ENCODE measurements around the gene FGD1. TPM values are rescaled to one million over a fixed set of nuclear protein-coding genes. Genes with fewer than 3 reads are reported as not detected.
A peak's percentile ranks its signal among the peaks of the same experiment; 100 is the strongest.
"Not testable (repeated sequence)": the region's sequence is repeated elsewhere in the genome, so short reads cannot be mapped to it uniquely, and the experiment has no call there.

Gene FGD1
- total RNA-seq, 3 donors from 2014 or later: 2.0 to 8.1 (median 3.5) TPM

GRCh38 chrX:54494989-54495813 lies 833 bp downstream of the FGD1 start:
- H3K4me3 ChIP-seq: peak overlapping the region; percentile 30
- no peaks in the 10 kb centered on the region for H3K4me1 ChIP-seq (ENCODE audit: low read depth)
- intact Hi-C loops (cut with DNase I, micrococcal nuclease): no loop called here
- DNase-seq (peak in 2 of 3 donors; percentile 9 to 32), ATAC-seq (peak; percentile 45)
- no peaks in the 10 kb centered on the region for H3K36me3 ChIP-seq (ENCODE audit: low read depth)
- H3K9me3 ChIP-seq: no peaks in the 10 kb centered on the region
- TF ChIP-seq CTCF (IDR thresholded peaks at IDR 0.05): no peak

GRCh38 chrX:54494166-54494988 lies 1.7 kb downstream of the FGD1 start:
- H3K9me3 ChIP-seq: no peaks in the 10 kb centered on the region
- no peaks in the 10 kb centered on the region for H3K36me3 ChIP-seq (ENCODE audit: low read depth)
- no peak for ATAC-seq
- no peak for DNase-seq
- H3K4me1 ChIP-seq (ENCODE audit: low read depth): no peaks in the 10 kb centered on the region
- no peak for TF ChIP-seq CTCF (IDR thresholded peaks at IDR 0.05)
- intact Hi-C loops (cut with DNase I, micrococcal nuclease): no loop called here
- H3K4me3 ChIP-seq: no peak overlapping the region

- no peak for ATAC-seq
- intact Hi-C loops (cut with DNase I, micrococcal nuclease): no loop called here
These were observed 3.7 kb downstream of the FGD1 start for GRCh38 chrX:54492340-54492739.

GRCh38 chrX:54489819-54490218 lies 6.2 kb downstream of the FGD1 start:
- H3K4me3 ChIP-seq; ATAC-seq; H3K36me3 ChIP-seq (ENCODE audit: low read depth); intact Hi-C loops (cut with DNase I, micrococcal nuclease); DNase-seq; H3K4me1 ChIP-seq (ENCODE audit: low read depth); H3K9me3 ChIP-seq: not testable (repeated sequence)

More at GRCh38 chrX:54492340-54492739, 3.7 kb downstream of the FGD1 start:
- no peak for DNase-seq
- TF ChIP-seq CTCF (IDR thresholded peaks at IDR 0.05): no peak
- H3K9me3 ChIP-seq: no peaks in the 10 kb centered on the region
- H3K4me3 ChIP-seq: no peak overlapping the region
- H3K4me1 ChIP-seq (ENCODE audit: low read depth): no peaks in the 10 kb centered on the region
- no peaks in the 10 kb centered on the region for H3K36me3 ChIP-seq (ENCODE audit: low read depth)

- Histone ChIP-seq H3K4me3 (no peak overlapping the region), H3K36me3 (ENCODE audit: low read depth) (no peaks in the 10 kb centered on the region), H3K4me1 (ENCODE audit: low read depth) (peaks cover 3% of the 10 kb centered on the region), H3K9me3 (no peaks in the 10 kb centered on the region)
- ATAC-seq: no peak
- intact Hi-C loops (cut with DNase I, micrococcal nuclease): no loop called here
- TF ChIP-seq CTCF (IDR thresholded peaks at IDR 0.05): no peak
- peak in 1 of 3 donors; percentile 9 for DNase-seq
These were observed 11.4 kb downstream of the FGD1 start for GRCh38 chrX:54484666-54485065.

- intact Hi-C loops (cut with DNase I, micrococcal nuclease): no loop called here
- peaks cover 3% of the 10 kb centered on the region for H3K4me1 ChIP-seq (ENCODE audit: low read depth)
- no peak for TF ChIP-seq CTCF (IDR thresholded peaks at IDR 0.05)
- H3K36me3 ChIP-seq (ENCODE audit: low read depth): no peaks in the 10 kb centered on the region
- no peak overlapping the region for H3K4me3 ChIP-seq
- no peaks in the 10 kb centered on the region for H3K9me3 ChIP-seq
- ATAC-seq (no peak), DNase-seq (peak in 1 of 3 donors; percentile 15)
These were observed 12.1 kb downstream of the FGD1 start for GRCh38 chrX:54483946-54484345.
